IMR-90 (cell line): ENCODE measurements around the gene MAGI3.

Source experiments
- BHLHE40 ChIP-seq: fragments of 150-350 bp; IDR thresholded peaks from 2 replicates; pipeline ENCODE4 v1.6.1; 2016; ENCODE audit warnings: mild to moderate bottlenecking, low read depth, low read length
- CHD1 ChIP-seq: IDR thresholded peaks from 2 replicates; pipeline ENCODE4 v1.6.1; 2012; ENCODE audit warnings: low read depth, low read length, improper control_type of control experiment
- FOS ChIP-seq: fragments of 150-350 bp; IDR thresholded peaks from 2 replicates; pipeline ENCODE4 v1.6.1; 2016; ENCODE audit warnings: low read depth, low read length
- MAFK ChIP-seq: IDR thresholded peaks from 2 replicates; pipeline ENCODE4 v1.6.1; 2012; ENCODE audit warnings: low read depth, low read length, improper control_type of control experiment
- MXI1 ChIP-seq: IDR thresholded peaks from 2 replicates; pipeline ENCODE4 v1.6.1; 2012; ENCODE audit warnings: low read depth, mild to moderate bottlenecking, low read length, moderate library complexity, borderline replicate concordance
- POLR2A ChIP-seq: IDR thresholded peaks from 2 replicates; pipeline ENCODE4 v1.6.1; 2012; ENCODE audit warnings: mild to moderate bottlenecking, low read depth, low read length
- RFX5 ChIP-seq: IDR thresholded peaks from 2 replicates; pipeline ENCODE4 v1.8.0; 2012; ENCODE audit warnings: low read depth, mild to moderate bottlenecking, low read length, moderate library complexity
- TF ChIP-seq, protein P1 (sequence below): conservative IDR thresholded peaks from 2 replicates; pipeline ENCODE4 v1.5.1; 2012; ENCODE audit warnings: mild to moderate bottlenecking, low read depth, low read length, improper control_type of control experiment
- TF ChIP-seq, protein P2 (sequence below): fragments of 150-350 bp; IDR thresholded peaks from 2 replicates; pipeline ENCODE4 v1.6.1; 2017; ENCODE audit warnings: mild to moderate bottlenecking, antibody characterized with exemption, low read length, low read depth

DNA sequence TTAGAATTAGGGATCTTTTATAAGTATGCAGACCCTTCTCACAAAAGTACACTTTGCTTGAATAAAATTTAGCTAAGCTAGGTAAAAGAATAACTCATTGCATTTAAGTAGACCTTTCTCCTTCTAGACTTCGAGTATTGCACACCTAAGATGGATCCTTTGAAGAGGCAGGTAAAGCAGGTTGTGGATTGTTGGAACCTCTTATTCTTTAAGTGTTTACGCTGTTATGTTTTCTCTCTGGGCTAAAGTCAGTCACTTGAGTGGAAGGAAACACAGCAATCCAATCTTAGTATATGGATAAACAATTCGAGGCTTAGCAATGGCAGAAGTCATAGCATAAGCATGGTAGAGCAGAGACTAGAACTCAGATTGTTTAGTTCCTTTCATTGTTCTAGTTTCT is 11.4 kb downstream of the MAGI3 start:
- TF ChIP-seq CHD1 (no peak), POLR2A (no peak), MXI1 (no peak), RFX5 (no peak), MAFK (no peak), FOS (no peak), BHLHE40 (no peak)
- TF ChIP-seq, protein P1, sequence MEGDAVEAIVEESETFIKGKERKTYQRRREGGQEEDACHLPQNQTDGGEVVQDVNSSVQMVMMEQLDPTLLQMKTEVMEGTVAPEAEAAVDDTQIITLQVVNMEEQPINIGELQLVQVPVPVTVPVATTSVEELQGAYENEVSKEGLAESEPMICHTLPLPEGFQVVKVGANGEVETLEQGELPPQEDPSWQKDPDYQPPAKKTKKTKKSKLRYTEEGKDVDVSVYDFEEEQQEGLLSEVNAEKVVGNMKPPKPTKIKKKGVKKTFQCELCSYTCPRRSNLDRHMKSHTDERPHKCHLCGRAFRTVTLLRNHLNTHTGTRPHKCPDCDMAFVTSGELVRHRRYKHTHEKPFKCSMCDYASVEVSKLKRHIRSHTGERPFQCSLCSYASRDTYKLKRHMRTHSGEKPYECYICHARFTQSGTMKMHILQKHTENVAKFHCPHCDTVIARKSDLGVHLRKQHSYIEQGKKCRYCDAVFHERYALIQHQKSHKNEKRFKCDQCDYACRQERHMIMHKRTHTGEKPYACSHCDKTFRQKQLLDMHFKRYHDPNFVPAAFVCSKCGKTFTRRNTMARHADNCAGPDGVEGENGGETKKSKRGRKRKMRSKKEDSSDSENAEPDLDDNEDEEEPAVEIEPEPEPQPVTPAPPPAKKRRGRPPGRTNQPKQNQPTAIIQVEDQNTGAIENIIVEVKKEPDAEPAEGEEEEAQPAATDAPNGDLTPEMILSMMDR, result no peak
- TF ChIP-seq, protein P2, sequence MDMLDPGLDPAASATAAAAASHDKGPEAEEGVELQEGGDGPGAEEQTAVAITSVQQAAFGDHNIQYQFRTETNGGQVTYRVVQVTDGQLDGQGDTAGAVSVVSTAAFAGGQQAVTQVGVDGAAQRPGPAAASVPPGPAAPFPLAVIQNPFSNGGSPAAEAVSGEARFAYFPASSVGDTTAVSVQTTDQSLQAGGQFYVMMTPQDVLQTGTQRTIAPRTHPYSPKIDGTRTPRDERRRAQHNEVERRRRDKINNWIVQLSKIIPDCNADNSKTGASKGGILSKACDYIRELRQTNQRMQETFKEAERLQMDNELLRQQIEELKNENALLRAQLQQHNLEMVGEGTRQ, result no peak
